Liver (tissue), 9 donors: ENCODE data around the gene PTRH2. TPM values are rescaled to one million over a fixed set of nuclear protein-coding genes. Genes with fewer than 3 reads are reported as not detected.

Source experiments
- DNase-seq: peaks from one replicate; pipeline ENCODE4 v3.0.0-alpha.2; 2017; ENCODE audit warnings: low spot score
- H3K27ac ChIP-seq, 2 donors: one replicate each; pipeline ENCODE4 v1.7.0; 2013; ENCODE audit warnings: inconsistent platforms in 2 of 2, low read length in 2 of 2, control low read depth in 1 of 2, low read depth in 1 of 2, mild to moderate bottlenecking in 1 of 2
- H3K27me3 ChIP-seq, 4 donors: one replicate each; pipeline versions ENCODE4 v1.6.1 to v1.7.0; 2013; ENCODE audit warnings: low read length in 3 of 4, inconsistent platforms in 1 of 4, mild to moderate bottlenecking in 1 of 4, moderate library complexity in 1 of 4; ENCODE audit not compliant: control insufficient read depth in 4 of 4, insufficient read depth in 4 of 4
- H3K36me3 ChIP-seq, 4 donors: one replicate each; pipeline versions ENCODE4 v1.6.1 to v1.7.0; 2013; ENCODE audit warnings: low read length in 3 of 4, mild to moderate bottlenecking in 3 of 4, low read depth in 1 of 4, moderate library complexity in 1 of 4; ENCODE audit not compliant: control insufficient read depth in 4 of 4, insufficient read depth in 3 of 4
- H3K4me1 ChIP-seq, 4 donors: one replicate each; pipeline versions ENCODE4 v1.6.1 to v1.7.0; 2013; ENCODE audit warnings: low read length in 3 of 4, mild to moderate bottlenecking in 3 of 4, moderate library complexity in 1 of 4; ENCODE audit not compliant: control insufficient read depth in 4 of 4, insufficient read depth in 4 of 4
- H3K4me3 ChIP-seq, 3 donors: one replicate each; pipeline versions ENCODE4 v1.6.1 to v1.7.0; 2013; ENCODE audit warnings: low read length in 3 of 3, control low read depth in 1 of 3, low read depth in 1 of 3, mild to moderate bottlenecking in 1 of 3
- H3K9ac ChIP-seq, 2 donors: one replicate each; pipeline ENCODE4 v1.7.0; 2013; ENCODE audit warnings: low read length in 2 of 2, mild to moderate bottlenecking in 2 of 2, moderate library complexity in 2 of 2, control low read depth in 1 of 2, low read depth in 1 of 2
- H3K9me3 ChIP-seq, 4 donors: one replicate each; pipeline versions ENCODE4 v1.6.1 to v1.7.0; 2013; ENCODE audit warnings: low read length in 3 of 4; ENCODE audit not compliant: control insufficient read depth in 4 of 4
- ATF3 ChIP-seq: IDR thresholded peaks from 2 replicates; pipeline ENCODE4 v1.6.1; 2016; ENCODE audit warnings: antibody characterized with exemption
- CTCF ChIP-seq: fragments of 150-350 bp; IDR thresholded peaks from 2 replicates; pipeline ENCODE4 v1.5.1; 2017; ENCODE audit warnings: improper control_type of control experiment, low read depth, low read length; ENCODE audit not compliant: missing input control
- EGR1 ChIP-seq, 2 donors: IDR thresholded peaks; 2 replicates each; pipeline ENCODE4 v1.6.1; 2016 to 2018; ENCODE audit warnings: antibody characterized with exemption in 2 of 2, low read depth in 2 of 2
- FOXA1 ChIP-seq: IDR thresholded peaks from 2 replicates; pipeline ENCODE4 v1.6.1; 2016; ENCODE audit warnings: antibody characterized with exemption
- HNF4A ChIP-seq, 2 donors: conservative IDR thresholded peaks; 2 replicates each; pipeline ENCODE4 v1.6.1; 2016; ENCODE audit warnings: antibody characterized with exemption in 2 of 2, mild to moderate bottlenecking in 2 of 2
- HNF4G ChIP-seq: IDR thresholded peaks from 2 replicates; pipeline ENCODE4 v1.6.1; 2016; ENCODE audit warnings: antibody characterized with exemption
- JUND ChIP-seq, 2 donors: IDR thresholded peaks; 2 replicates each; pipeline ENCODE4 v1.6.1; 2016; ENCODE audit warnings: antibody characterized with exemption in 2 of 2
- MAX ChIP-seq: IDR thresholded peaks from 2 replicates; pipeline ENCODE4 v1.6.1; 2016; ENCODE audit warnings: antibody characterized with exemption
- NR2F2 ChIP-seq: IDR thresholded peaks from 2 replicates; pipeline ENCODE4 v1.6.1; 2016; ENCODE audit warnings: antibody characterized with exemption
- RAD21 ChIP-seq, 2 donors: IDR thresholded peaks; 2 replicates each; pipeline ENCODE4 v1.6.1; 2016; ENCODE audit warnings: antibody characterized with exemption in 2 of 2, mild to moderate bottlenecking in 2 of 2
- REST ChIP-seq: IDR thresholded peaks from 2 replicates; pipeline ENCODE4 v1.6.1; 2016; ENCODE audit warnings: antibody characterized with exemption, mild to moderate bottlenecking
- TAF1 ChIP-seq: conservative IDR thresholded peaks from 2 replicates; pipeline ENCODE4 v1.6.1; 2016; ENCODE audit warnings: antibody characterized with exemption, mild to moderate bottlenecking
- WGBS: extraction: QIAGEN DNeasy Blood & Tissue Kit; methylation state at CpG from one replicate; pipeline ENCODE4 v1.1.7; 2013; 5-methylcytosine and 5-hydroxymethylcytosine counted together
- polyA plus RNA-seq, 2 donors: library from polyadenylated mRNA; stranded (reverse) in 1 of 2; unstranded in 1 of 2; fragments of 200-250 nt in 1 of 2; fragments of >200 nt in 1 of 2; fragmentation: Nextera tagmentation in 1 of 2; extraction: Ambion mirVana in 1 of 2; gene quantifications; one replicate each; pipeline versions ENCODE4 v1.2.1 to v1.2.3, GENCODE V29; 2013 to 2015
- total RNA-seq, 2 donors: library from RNA; depleted of rRNA; stranded (reverse); fragments of >200 nt; gene quantifications; one replicate each; pipeline ENCODE4 v1.2.3, GENCODE V29; 2014
- TF ChIP-seq, protein P1 (sequence below): IDR thresholded peaks from 2 replicates; pipeline ENCODE4 v1.6.1; 2016; ENCODE audit warnings: antibody characterized with exemption
- donor health status: healthy.
- donor health status: healthy.
- donor health status: healthy.
- donor health status: healthy.
- donor health status: healthy.

Gene PTRH2
- total and polyA plus RNA-seq, 4 donors, result 9.7 to 39.1 (median 23.1) TPM

DNA sequence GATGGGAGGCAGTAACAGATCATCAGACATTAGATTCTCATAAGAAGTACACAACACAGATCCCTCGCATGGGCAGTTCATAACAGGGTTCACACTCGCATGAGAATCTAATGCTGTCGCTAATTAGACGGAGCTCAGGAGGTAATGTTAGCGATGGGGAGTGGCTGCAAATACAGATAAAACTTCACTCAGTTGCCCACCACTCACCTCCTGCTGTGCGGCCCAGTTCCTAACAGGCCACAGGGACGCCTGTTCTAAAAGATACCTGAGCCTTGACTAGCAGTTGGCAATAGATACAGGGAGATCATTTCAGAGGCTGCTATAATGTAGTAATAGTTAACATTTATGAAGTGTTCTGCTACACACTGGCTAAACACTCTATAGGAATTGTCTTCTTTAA, 4.9 kb downstream of the PTRH2 start:
- TF ChIP-seq EGR1 (IDR thresholded peaks at IDR 0.05; ENCODE audit: low read depth in 2 of 2), result no peak
- no peak for TF ChIP-seq CTCF
- TF ChIP-seq TAF1, result no peak
- 96% methylated on average over 7 of the region's 7 CpGs for WGBS
- no peaks in the 10 kb centered on the region for H3K9me3 ChIP-seq
- no peak overlapping the region for H3K9ac ChIP-seq
- no peak overlapping the region for H3K27ac ChIP-seq
- no peak for DNase-seq
- H3K4me1 ChIP-seq, result peaks cover 0 to 15% (median 9%) of the 10 kb centered on the region in 4 donors
- H3K4me3 ChIP-seq, result no peak overlapping the region
- peaks cover 3 to 26% (median 19%) of the 10 kb centered on the region in 4 donors for H3K36me3 ChIP-seq
- H3K27me3 ChIP-seq, result no peaks in the 10 kb centered on the region

- DNase-seq, result no peak
- Histone ChIP-seq H3K4me1 (peaks cover 0 to 7% (median 1%) of the 10 kb centered on the region in 4 donors), H3K9ac (no peak overlapping the region), H3K9me3 (no peaks in the 10 kb centered on the region), H3K4me3 (no peak overlapping the region), H3K27me3 (no peaks in the 10 kb centered on the region), H3K27ac (no peak overlapping the region), H3K36me3 (peaks cover 6 to 43% (median 33%) of the 10 kb centered on the region in 4 donors)
- 92% methylated on average over 6 of the region's 6 CpGs for WGBS
- TF ChIP-seq FOXA1 (no peak), JUND (IDR thresholded peaks at IDR 0.05) (no peak), HNF4G (no peak), ATF3 (no peak), RAD21 (IDR thresholded peaks at IDR 0.05) (no peak), HNF4A (conservative IDR thresholded peaks at IDR 0.05) (no peak), CTCF (no peak)
Measured at GRCh38 chr17:59699786-59700185, 7.4 kb downstream of the PTRH2 start.

- Histone ChIP-seq H3K9me3 (no peaks in the 10 kb centered on the region), H3K27me3 (no peaks in the 10 kb centered on the region), H3K9ac (no peak overlapping the region), H3K4me1 (peaks cover 0 to 7% (median 1%) of the 10 kb centered on the region in 4 donors), H3K36me3 (peaks cover 9 to 46% (median 38%) of the 10 kb centered on the region in 4 donors), H3K4me3 (no peak overlapping the region), H3K27ac (no peak overlapping the region)
- 98% methylated on average over 7 of the region's 7 CpGs for WGBS
- DNase-seq, result no peak
- TF ChIP-seq HNF4G, result no peak
- TF ChIP-seq TAF1, result no peak
- no peak for TF ChIP-seq NR2F2
- no peak for TF ChIP-seq MAX
- no peak for TF ChIP-seq HNF4A (conservative IDR thresholded peaks at IDR 0.05)
- TF ChIP-seq JUND (IDR thresholded peaks at IDR 0.05), result no peak
- TF ChIP-seq CTCF, result no peak
- no peak for TF ChIP-seq REST
- TF ChIP-seq, protein P1, sequence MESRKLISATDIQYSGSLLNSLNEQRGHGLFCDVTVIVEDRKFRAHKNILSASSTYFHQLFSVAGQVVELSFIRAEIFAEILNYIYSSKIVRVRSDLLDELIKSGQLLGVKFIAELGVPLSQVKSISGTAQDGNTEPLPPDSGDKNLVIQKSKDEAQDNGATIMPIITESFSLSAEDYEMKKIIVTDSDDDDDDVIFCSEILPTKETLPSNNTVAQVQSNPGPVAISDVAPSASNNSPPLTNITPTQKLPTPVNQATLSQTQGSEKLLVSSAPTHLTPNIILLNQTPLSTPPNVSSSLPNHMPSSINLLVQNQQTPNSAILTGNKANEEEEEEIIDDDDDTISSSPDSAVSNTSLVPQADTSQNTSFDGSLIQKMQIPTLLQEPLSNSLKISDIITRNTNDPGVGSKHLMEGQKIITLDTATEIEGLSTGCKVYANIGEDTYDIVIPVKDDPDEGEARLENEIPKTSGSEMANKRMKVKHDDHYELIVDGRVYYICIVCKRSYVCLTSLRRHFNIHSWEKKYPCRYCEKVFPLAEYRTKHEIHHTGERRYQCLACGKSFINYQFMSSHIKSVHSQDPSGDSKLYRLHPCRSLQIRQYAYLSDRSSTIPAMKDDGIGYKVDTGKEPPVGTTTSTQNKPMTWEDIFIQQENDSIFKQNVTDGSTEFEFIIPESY, result no peak
- TF ChIP-seq EGR1 (IDR thresholded peaks at IDR 0.05; ENCODE audit: low read depth in 2 of 2), result no peak
- no peak for TF ChIP-seq FOXA1
- TF ChIP-seq ATF3, result no peak
Measured at GRCh38 chr17:59699218-59699617, 8.0 kb downstream of the PTRH2 start.
